ENCODE results near the gene ELP2.

Gene ELP2

GRCh38 chr18:36124841-36125240, 4.9 kb upstream of the ELP2 start:
- DNase-seq = no peak

- no peak for DNase-seq
Measured at GRCh38 chr18:36126668-36127067, 3.0 kb upstream of the ELP2 start.

- peak in 3 of 51 donors; percentile 1 to 40 (median 17) for DNase-seq
Measured at GRCh38 chr18:36127836-36128529, 1.7 kb upstream of the ELP2 start.

GRCh38 chr18:36128530-36128870, 1.2 kb upstream of the ELP2 start:
- peak in 12 of 51 donors; percentile 2 to 50 (median 14) for DNase-seq

- peak in 8 of 51 donors; percentile 26 to 70 (median 48) for DNase-seq
Measured at GRCh38 chr18:36128907-36129299, 796 bp upstream of the ELP2 start.

- peak in 5 of 51 donors; percentile 43 to 56 (median 55) for DNase-seq
Measured at GRCh38 chr18:36130039-36130831, 536 bp downstream of the ELP2 start.

GRCh38 chr18:36130883-36131653, 1.4 kb downstream of the ELP2 start:
- no peak for DNase-seq

GRCh38 chr18:36131692-36132483, 2.2 kb downstream of the ELP2 start:
- no peak for DNase-seq

GRCh38 chr18:36132756-36133155, 3.1 kb downstream of the ELP2 start:
- no peak for DNase-seq

GRCh38 chr18:36135264-36135663, 5.6 kb downstream of the ELP2 start:
- DNase-seq = no peak

GRCh38 chr18:36139245-36139644, 9.5 kb downstream of the ELP2 start:
- DNase-seq = no peak

GRCh38 chr18:36141576-36141975, 11.9 kb downstream of the ELP2 start:
- DNase-seq = no peak

- DNase-seq = no peak
Measured at GRCh38 chr18:36142751-36143150, 13.1 kb downstream of the ELP2 start.

- no peak for DNase-seq
Measured at GRCh38 chr18:36143391-36143790, 13.7 kb downstream of the ELP2 start.

- no peak for DNase-seq
Measured at GRCh38 chr18:36149514-36150289, 20.0 kb downstream of the ELP2 start.

GRCh38 chr18:36152781-36153180, 23.1 kb downstream of the ELP2 start:
- DNase-seq = no peak

- DNase-seq = no peak
Measured at GRCh38 chr18:36153203-36153602, 23.5 kb downstream of the ELP2 start.

- DNase-seq = no peak
Measured at GRCh38 chr18:36153771-36154170, 24.1 kb downstream of the ELP2 start.

- DNase-seq = no peak
Measured at GRCh38 chr18:36155851-36156757, 26.4 kb downstream of the ELP2 start.

GRCh38 chr18:36157441-36157840, 27.7 kb downstream of the ELP2 start:
- no peak for DNase-seq
